IPS DF 4.7 (cell line): Measurements from ENCODE around the gene BMPR1B.

ENCODE experiments used
- DNase-seq: peaks from one replicate; pipeline ENCODE4 v3.0.0-alpha.2; 2013; ENCODE audit warnings: low spot score; ENCODE audit errors: extremely low read depth

The BMPR1B gene

GRCh38 chr4:95181243-95181995, 423.7 kb downstream of the BMPR1B start:
- DNase-seq: no peak

- no peak for DNase-seq
Measured at GRCh38 chr4:95181996-95182306, 424.2 kb downstream of the BMPR1B start.

- no peak for DNase-seq
Measured at GRCh38 chr4:95183656-95184408, 426.1 kb downstream of the BMPR1B start.

GRCh38 chr4:95186666-95187065, 428.9 kb downstream of the BMPR1B start:
- no peak for DNase-seq

- DNase-seq: no peak
Measured at GRCh38 chr4:95188701-95189370, 431.1 kb downstream of the BMPR1B start.

- DNase-seq: no peak
Measured at GRCh38 chr4:95190751-95191436, 433.1 kb downstream of the BMPR1B start.

GRCh38 chr4:95191537-95191936, 433.8 kb downstream of the BMPR1B start:
- DNase-seq: no peak

GRCh38 chr4:95193391-95194224, 435.9 kb downstream of the BMPR1B start:
- no peak for DNase-seq

GRCh38 chr4:95197353-95197752, 439.6 kb downstream of the BMPR1B start:
- no peak for DNase-seq

- no peak for DNase-seq
Measured at GRCh38 chr4:95198961-95199360, 441.2 kb downstream of the BMPR1B start.

- DNase-seq: no peak
Measured at GRCh38 chr4:95204267-95204844, 446.6 kb downstream of the BMPR1B start.

- DNase-seq: peak; percentile 25
Measured at GRCh38 chr4:95204873-95205272, 447.1 kb downstream of the BMPR1B start.
